HFFc6 (cell line): ENCODE results near the gene PCBD1. TPM values are rescaled to one million over a fixed set of nuclear protein-coding genes. Genes with fewer than 3 reads are reported as not detected.

Experiments used
- DNase-seq: peaks from one replicate; pipeline ENCODE4 v3.0.0-alpha.2; 2018
- H3K27ac Mint-ChIP-seq: 2 replicates; pipeline ENCODE4 v1.8.0; 2020; ENCODE audit warnings: mild to moderate bottlenecking, mixed read lengths
- H3K27me3 Mint-ChIP-seq: 2 replicates; pipeline ENCODE4 v1.8.0; 2021; ENCODE audit warnings: mild to moderate bottlenecking, moderate library complexity, mixed read lengths; ENCODE audit not compliant: insufficient read depth
- H3K36me3 Mint-ChIP-seq: 2 replicates; pipeline ENCODE4 v1.8.0; 2021; ENCODE audit warnings: low read depth, mixed read lengths
- H3K4me1 Mint-ChIP-seq: 2 replicates; pipeline ENCODE4 v1.8.0; 2020; ENCODE audit warnings: low read depth, mixed read lengths
- H3K4me3 Mint-ChIP-seq: 2 replicates; pipeline ENCODE4 v1.8.0; 2020; ENCODE audit warnings: mild to moderate bottlenecking, moderate library complexity, mixed read lengths
- H3K9me3 Mint-ChIP-seq: 2 replicates; pipeline ENCODE4 v1.8.0; 2020; ENCODE audit warnings: mild to moderate bottlenecking, mixed read lengths
- CTCF ChIP-seq: fragments of 200-600 bp; sonication (generic); IDR thresholded peaks from 2 replicates; pipeline ENCODE4 v1.5.0; 2021; ENCODE audit warnings: antibody characterized with exemption, mild to moderate bottlenecking
- total RNA-seq, 6 experiments: library from RNA; stranded (reverse); fragmentation: NEBNext Ultra II Directional; extraction: Animal tissue kit (Norgen Biotek cat#: 25700); gene quantifications; 2 replicates in 1 of 6; 3 replicates in 5 of 6; pipeline ENCODE4 v1.2.3, GENCODE V29; 2021

PCBD1 gene
- total RNA-seq, 6 experiments from 2014 or later: 36.4 to 55.7 (median 37.7) TPM

- peaks cover 90% of the 10 kb centered on the region for H3K4me1 Mint-ChIP-seq
- peaks cover 37% of the 10 kb centered on the region for H3K36me3 Mint-ChIP-seq
- H3K27ac Mint-ChIP-seq: peak overlapping the region; percentile 91
- H3K4me3 Mint-ChIP-seq: peak overlapping the region; percentile 67
- no peak for DNase-seq
- H3K27me3 Mint-ChIP-seq: no peaks in the 10 kb centered on the region
- no peak for TF ChIP-seq CTCF
- H3K9me3 Mint-ChIP-seq: peaks cover 12% of the 10 kb centered on the region
These were observed 54.3 kb downstream of the PCBD1 start for GRCh38 chr10:70834021-70834420.

GRCh38 chr10:70833601-70834000, 54.8 kb downstream of the PCBD1 start:
- peak overlapping the region; percentile 67 for H3K4me3 Mint-ChIP-seq

More at GRCh38 chr10:70833601-70834000, 54.8 kb downstream of the PCBD1 start:
- Mint-ChIP-seq H3K36me3 (peaks cover 37% of the 10 kb centered on the region), H3K27me3 (no peaks in the 10 kb centered on the region), H3K9me3 (peaks cover 12% of the 10 kb centered on the region), H3K4me1 (peaks cover 92% of the 10 kb centered on the region), H3K27ac (peak overlapping the region; percentile 91)
- no peak for TF ChIP-seq CTCF
- no peak for DNase-seq

Other genes with a start within 250 kb of the PCBD1 start
- gene ADAMTS14, start 216.1 kb downstream of the PCBD1 start, total RNA-seq: under 1 TPM in 4 of 6 experiments, not detected in 2; 0.03 to 0.09 (median 0.05) TPM
- not detected for gene TBATA, start 103.2 kb downstream of the PCBD1 start, total RNA-seq
- gene SGPL1, start 72.6 kb downstream of the PCBD1 start, total RNA-seq: 10 to 100 TPM; 22.4 to 30.9 (median 26.0) TPM